ENCODE data around the gene PRAMEF14.
"Not testable (repeated sequence)": the region's sequence is repeated elsewhere in the genome, so short reads cannot be mapped to it uniquely, and the experiment has no call there.

Gene PRAMEF14

DNA sequence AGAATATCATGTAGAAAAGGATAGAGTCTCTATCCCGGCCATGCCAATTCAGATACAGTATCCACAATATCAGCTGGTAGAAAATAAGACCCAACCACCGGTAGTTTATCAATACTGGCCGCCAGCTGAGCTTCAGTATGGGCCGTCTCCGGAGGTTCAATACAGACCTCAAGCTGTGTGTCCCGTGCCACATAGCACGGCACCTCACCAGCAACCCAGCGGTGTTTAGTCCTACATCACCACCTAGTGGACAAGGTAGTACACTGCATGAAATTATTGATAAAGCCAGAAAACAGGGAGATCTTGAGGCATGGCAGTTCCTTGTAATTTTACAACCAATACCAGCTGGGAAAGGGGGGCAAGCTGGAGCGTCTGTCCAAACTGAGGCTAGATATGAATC, 7.5 kb upstream of the PRAMEF14 start:
- H3K4me1 ChIP-seq (ENCODE audit: control insufficient read depth, insufficient read depth, low read length); H3K9me3 ChIP-seq (ENCODE audit: control insufficient read depth, low read length); DNase-seq (ENCODE audit: low read depth); H3K36me3 ChIP-seq (ENCODE audit: control insufficient read depth, insufficient read depth, low read length, severe bottlenecking); H3K9ac ChIP-seq (ENCODE audit: low read length); H3K4me3 ChIP-seq (ENCODE audit: low read length); H3K27me3 ChIP-seq (replicated peaks; ENCODE audit: control insufficient read depth, insufficient read depth, low read length): not testable (repeated sequence)

DNA sequence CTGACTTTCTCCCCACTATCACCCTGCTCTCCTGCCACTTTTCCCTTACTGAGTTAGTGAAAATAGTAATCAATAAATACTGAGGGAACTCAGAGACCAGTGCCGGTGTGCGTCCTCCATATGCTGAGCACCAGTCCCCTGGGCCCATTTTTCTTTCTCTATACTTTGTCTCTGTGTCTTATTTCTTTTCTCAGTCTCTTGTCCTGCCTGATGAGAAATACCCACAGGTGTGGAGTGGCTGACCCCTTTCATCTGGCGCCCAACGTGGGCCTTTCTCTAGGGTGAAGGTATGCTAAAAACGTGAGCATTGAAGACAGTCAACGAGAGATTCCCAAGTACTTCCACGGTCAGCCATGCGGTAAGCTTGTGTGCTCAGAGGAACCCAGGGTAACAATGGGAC, 6.5 kb upstream of the PRAMEF14 start:
- not testable (repeated sequence) for H3K4me1 ChIP-seq (ENCODE audit: control insufficient read depth, insufficient read depth, low read length); DNase-seq (ENCODE audit: low read depth); H3K27me3 ChIP-seq (replicated peaks; ENCODE audit: control insufficient read depth, insufficient read depth, low read length); H3K36me3 ChIP-seq (ENCODE audit: control insufficient read depth, insufficient read depth, low read length, severe bottlenecking); H3K9ac ChIP-seq (ENCODE audit: low read length); H3K4me3 ChIP-seq (ENCODE audit: low read length); H3K9me3 ChIP-seq (ENCODE audit: control insufficient read depth, low read length)

DNA sequence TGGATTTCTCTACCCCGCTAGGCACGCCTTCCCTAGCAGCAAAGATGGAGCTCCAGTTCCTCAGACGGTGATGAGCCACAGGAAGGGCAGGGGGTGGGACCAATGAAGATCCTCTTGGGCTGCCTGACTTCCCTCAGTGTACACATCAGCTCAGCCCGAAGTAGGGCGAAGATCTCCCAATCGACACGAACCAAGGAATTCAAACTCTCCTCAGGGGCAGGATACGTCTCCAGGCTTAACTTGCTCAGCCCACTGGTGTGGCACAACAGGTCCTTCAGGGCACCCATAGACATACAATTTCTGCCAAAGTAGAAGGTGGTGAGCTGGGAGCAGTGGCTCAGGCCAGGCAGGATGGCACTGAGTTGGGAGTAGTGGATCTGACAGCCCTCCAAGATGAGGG, 4.4 kb downstream of the PRAMEF14 start:
- not testable (repeated sequence) for H3K4me3 ChIP-seq (ENCODE audit: low read length); DNase-seq (ENCODE audit: low read depth); H3K36me3 ChIP-seq (ENCODE audit: control insufficient read depth, insufficient read depth, low read length, severe bottlenecking); H3K4me1 ChIP-seq (ENCODE audit: control insufficient read depth, insufficient read depth, low read length); H3K27me3 ChIP-seq (replicated peaks; ENCODE audit: control insufficient read depth, insufficient read depth, low read length); H3K9ac ChIP-seq (ENCODE audit: low read length); H3K9me3 ChIP-seq (ENCODE audit: control insufficient read depth, low read length)

DNA sequence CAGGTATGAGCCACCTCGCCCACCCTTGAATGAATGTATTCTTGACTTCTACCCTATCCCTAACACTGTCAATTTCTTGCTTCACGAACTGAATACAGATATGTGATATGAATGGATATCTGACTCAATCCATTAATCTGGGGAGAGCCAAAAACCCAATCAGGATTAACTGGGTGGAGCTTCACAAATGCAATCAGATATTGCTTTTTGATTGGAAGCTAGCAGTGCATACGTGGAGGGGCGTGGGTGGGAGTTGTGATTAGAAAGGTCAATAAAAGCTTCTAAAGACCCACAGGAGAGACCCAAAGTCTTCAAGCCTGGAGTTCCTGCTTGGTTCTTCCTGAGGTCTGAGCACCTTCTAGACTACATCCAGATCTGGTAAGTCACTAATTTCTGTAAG, 31.7 kb downstream of the PRAMEF14 start, which contains the start of gene PRAMEF15:
Gene PRAMEF15 (plus strand): TSS at position 301 of the 400 bp plus-strand sequence. CDS start 2,827 bp downstream, outside the sequence.
- H3K36me3 ChIP-seq (ENCODE audit: control insufficient read depth, insufficient read depth, low read length, severe bottlenecking); H3K4me3 ChIP-seq (ENCODE audit: low read length); H3K4me1 ChIP-seq (ENCODE audit: control insufficient read depth, insufficient read depth, low read length); H3K27me3 ChIP-seq (replicated peaks; ENCODE audit: control insufficient read depth, insufficient read depth, low read length); DNase-seq (ENCODE audit: low read depth); H3K9me3 ChIP-seq (ENCODE audit: control insufficient read depth, low read length); H3K9ac ChIP-seq (ENCODE audit: low read length): not testable (repeated sequence)

DNA sequence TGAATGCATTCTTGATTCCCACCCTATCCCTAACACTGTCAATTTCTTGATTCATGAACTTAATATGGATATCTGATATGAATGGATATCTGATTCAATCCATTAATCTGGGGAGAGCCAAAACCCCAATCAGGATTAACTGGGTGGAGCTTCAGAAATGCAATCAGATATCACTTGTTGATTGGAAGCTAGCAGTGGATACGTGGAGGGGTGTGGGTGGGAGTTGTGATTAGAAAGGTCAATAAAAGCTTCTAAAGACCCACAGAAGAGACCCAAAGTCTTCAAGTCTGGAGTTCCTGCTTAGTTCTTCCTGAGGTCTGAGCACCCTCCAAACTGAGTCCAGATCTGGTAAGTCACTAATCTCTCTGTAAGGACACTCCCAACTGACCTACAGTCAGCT, 43.7 kb downstream of the PRAMEF14 start, which contains the start of gene PRAMEF33:
Gene PRAMEF33 (plus strand): TSS at position 301 of the 400 bp plus-strand sequence. CDS start 2,416 bp downstream, outside the sequence.
- not testable (repeated sequence) for DNase-seq (ENCODE audit: low read depth)

DNA sequence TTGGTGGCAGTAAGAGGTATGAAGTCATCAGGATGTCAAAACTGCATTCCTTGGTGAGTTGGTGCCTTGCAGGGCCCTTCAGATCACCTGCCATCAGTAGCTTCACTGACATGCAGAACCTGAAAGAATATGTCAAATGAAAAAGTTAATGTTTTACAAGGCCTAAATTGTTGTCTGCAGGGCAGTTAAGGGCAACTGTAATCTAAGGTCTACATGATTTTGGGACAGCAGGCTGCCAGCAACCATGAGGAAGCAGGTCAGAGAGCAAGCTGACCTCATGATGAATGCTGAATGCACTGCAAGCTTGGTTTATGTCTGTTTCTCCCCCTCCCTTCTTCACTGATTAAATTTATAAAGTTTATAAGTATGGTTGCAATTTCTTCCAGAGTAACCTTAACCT, 44.7 kb downstream of the PRAMEF14 start:
- H3K27me3 ChIP-seq (replicated peaks; ENCODE audit: control insufficient read depth, insufficient read depth, low read length); DNase-seq (ENCODE audit: low read depth); H3K9ac ChIP-seq (ENCODE audit: low read length); H3K9me3 ChIP-seq (ENCODE audit: control insufficient read depth, low read length); H3K4me1 ChIP-seq (ENCODE audit: control insufficient read depth, insufficient read depth, low read length); H3K4me3 ChIP-seq (ENCODE audit: low read length); H3K36me3 ChIP-seq (ENCODE audit: control insufficient read depth, insufficient read depth, low read length, severe bottlenecking): not testable (repeated sequence)

More for the DNA sequence above, 43.7 kb downstream of the PRAMEF14 start, which contains the start of gene PRAMEF33:
- not testable (repeated sequence) for H3K9me3 ChIP-seq (ENCODE audit: control insufficient read depth, low read length); H3K4me1 ChIP-seq (ENCODE audit: control insufficient read depth, insufficient read depth, low read length); H3K27me3 ChIP-seq (replicated peaks; ENCODE audit: control insufficient read depth, insufficient read depth, low read length); H3K4me3 ChIP-seq (ENCODE audit: low read length); H3K36me3 ChIP-seq (ENCODE audit: control insufficient read depth, insufficient read depth, low read length, severe bottlenecking); H3K9ac ChIP-seq (ENCODE audit: low read length)

- H3K9me3 ChIP-seq (ENCODE audit: control insufficient read depth, low read length); H3K27me3 ChIP-seq (replicated peaks; ENCODE audit: control insufficient read depth, insufficient read depth, low read length); H3K9ac ChIP-seq (ENCODE audit: low read length); H3K4me3 ChIP-seq (ENCODE audit: low read length); DNase-seq (ENCODE audit: low read depth); H3K36me3 ChIP-seq (ENCODE audit: control insufficient read depth, insufficient read depth, low read length, severe bottlenecking); H3K4me1 ChIP-seq (ENCODE audit: control insufficient read depth, insufficient read depth, low read length): not testable (repeated sequence)
Measured at GRCh38 chr1:13298699-13299098, 48.2 kb downstream of the PRAMEF14 start.

GRCh38 chr1:13297216-13297931, 49.6 kb downstream of the PRAMEF14 start:
- H3K36me3 ChIP-seq (ENCODE audit: control insufficient read depth, insufficient read depth, low read length, severe bottlenecking); DNase-seq (ENCODE audit: low read depth); H3K27me3 ChIP-seq (replicated peaks; ENCODE audit: control insufficient read depth, insufficient read depth, low read length); H3K9me3 ChIP-seq (ENCODE audit: control insufficient read depth, low read length); H3K4me1 ChIP-seq (ENCODE audit: control insufficient read depth, insufficient read depth, low read length); H3K9ac ChIP-seq (ENCODE audit: low read length); H3K4me3 ChIP-seq (ENCODE audit: low read length): not testable (repeated sequence)
